SW 1271 (cell line): ENCODE measurements around the gene NRF1.
A peak's percentile ranks its signal among the peaks of the same experiment; 100 is the strongest.
"Not testable (repeated sequence)": the region's sequence is repeated elsewhere in the genome, so short reads cannot be mapped to it uniquely, and the experiment has no call there.

Experiments used
- DNase-seq, 2 experiments: peaks; one replicate each; lab custom pipeline; 2025; lab: John Stamatoyannopoulos, UW

NRF1 gene

DNA sequence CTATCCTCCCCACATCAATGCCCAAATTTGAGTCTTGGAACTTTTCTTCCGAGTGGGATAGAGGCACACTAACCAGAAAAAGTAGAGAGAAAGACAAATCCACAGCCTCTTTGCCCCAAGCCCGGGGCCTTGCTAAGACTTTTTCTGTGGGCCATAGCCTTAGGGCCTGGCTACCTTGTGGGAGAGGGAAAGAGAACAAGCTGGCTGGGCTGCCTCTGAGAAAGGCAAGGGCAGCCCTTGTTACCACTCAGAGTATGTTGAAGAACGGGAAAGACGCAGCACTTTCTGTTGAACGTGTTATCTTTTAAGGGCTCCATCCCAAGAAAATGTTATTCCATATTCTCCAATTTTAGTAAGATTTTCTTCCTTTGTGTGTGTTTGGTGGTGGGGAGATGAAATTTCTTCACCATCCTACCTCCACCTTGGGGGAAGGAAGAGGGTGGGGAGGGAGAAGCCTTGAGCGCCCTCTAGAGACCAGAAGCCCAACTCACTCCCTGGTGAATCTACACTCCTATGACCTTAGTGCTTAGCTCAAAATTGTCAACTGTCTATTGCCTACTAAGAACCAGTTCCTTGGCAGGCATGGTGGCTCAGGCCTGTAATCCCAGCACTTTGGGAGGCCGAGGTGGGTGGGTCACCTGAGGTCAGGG is 3.9 kb upstream of the NRF1 start:
- peak in 1 of 2 experiments; percentile 51 for DNase-seq

- no peak for DNase-seq
Measured at GRCh38 chr7:129609666-129610065, 1.9 kb upstream of the NRF1 start.

DNA sequence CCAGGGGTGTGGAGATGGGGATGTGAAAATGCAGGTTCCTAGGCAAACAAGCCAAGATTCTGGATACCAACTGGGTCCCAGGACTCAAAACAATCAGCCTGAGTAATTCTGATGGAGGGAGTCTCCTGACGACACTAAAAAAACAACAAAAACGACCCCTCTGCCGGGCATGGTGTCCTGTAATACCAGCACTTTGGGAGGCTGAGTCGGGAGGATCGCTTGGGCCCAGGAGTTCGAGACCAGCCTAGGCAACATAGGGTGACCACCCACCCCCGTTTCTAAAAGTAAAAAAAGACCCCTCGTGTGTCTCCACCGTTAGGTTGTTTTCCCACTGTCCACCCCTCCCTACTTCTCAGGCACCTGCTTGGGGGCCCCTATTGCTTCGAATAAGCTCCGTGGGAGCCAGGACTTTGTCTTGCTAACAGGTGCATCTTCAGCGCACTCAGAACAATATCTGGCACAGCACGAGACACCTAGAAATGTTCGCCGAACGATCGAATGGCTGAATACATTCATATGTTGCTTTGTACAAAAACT is 743 bp upstream of the NRF1 start:
- no peak for DNase-seq

DNA sequence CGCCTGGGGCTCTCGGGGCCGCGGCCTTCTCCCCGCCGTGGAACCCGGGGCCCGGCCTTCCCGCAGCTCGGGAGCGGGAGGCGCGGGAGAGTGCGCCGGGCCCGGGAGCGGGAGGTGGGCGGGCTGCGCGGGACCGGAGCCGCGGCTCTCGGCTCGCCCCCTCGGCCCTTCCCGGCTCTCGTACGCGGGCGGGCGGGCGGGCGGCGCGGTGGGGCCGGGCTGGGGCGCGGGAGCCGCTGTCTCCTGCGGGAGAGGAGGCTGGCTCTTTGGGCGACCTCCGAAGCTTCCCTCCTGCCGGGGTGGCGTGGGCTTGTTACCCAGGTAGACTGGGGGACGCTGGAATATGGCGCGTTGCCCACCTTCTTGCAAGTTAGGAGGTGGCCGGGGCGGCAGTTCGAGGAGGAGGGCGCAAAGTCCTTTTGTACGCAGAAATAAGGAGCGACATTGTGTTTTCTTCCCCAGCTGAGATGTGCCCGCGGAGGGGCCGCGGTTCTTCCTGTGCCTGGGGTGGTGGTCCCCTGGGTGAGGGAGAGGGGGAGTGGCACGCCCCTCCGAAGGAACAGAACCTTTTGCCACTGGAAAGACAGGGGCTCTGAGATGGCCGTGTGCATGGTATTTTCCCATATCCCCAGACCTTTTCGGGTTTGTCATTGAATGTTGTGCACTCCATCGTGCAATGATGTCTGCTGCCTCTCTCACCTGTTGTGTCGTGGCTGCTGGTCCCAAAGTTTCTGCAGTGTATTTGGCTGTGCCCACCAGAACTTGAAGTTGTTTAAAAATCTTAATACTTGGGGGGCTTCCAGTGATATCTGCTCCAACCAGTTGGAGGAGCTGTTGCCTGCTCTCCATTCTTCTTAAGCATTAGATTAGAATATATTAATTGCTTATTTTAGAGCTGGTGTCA is 844 bp downstream of the NRF1 start:
- DNase-seq = peak in 1 of 2 experiments; percentile 60

DNA sequence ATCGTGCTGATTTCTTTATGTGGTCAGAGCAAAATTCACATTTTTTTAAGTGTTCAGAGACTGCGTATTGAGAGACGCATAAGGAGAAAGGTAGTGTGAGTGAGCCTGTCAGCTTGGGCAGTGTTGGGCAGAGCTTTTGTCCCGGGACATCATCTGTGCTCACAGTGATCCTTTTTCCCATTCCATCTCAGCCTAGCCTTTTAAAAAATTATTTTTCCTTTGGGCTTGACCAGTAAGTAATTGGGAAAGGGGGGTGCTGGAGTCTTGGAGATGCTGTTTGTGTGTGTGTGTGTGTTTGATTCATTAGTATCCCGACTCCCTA is 1.5 kb downstream of the NRF1 start:
- no peak for DNase-seq

DNA sequence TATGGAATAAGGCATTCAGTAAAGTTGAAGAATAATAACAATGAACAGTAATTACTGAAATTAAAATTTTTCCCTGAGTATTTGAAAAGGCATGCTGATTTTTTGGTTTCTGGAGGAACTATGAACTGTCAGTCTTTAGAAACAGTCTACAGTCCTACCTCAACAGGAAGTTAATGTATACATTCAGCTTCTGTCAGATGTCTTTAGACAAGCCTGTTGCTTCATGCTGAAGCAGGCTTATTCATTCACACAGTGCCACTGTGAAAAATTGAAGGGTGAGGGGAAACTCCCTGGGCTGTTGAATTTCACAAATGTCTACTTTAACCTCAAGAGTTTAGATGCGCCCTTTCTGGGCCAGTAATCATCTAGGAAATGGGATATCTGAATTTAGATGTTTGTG is 3.5 kb downstream of the NRF1 start:
- DNase-seq = no peak

DNA sequence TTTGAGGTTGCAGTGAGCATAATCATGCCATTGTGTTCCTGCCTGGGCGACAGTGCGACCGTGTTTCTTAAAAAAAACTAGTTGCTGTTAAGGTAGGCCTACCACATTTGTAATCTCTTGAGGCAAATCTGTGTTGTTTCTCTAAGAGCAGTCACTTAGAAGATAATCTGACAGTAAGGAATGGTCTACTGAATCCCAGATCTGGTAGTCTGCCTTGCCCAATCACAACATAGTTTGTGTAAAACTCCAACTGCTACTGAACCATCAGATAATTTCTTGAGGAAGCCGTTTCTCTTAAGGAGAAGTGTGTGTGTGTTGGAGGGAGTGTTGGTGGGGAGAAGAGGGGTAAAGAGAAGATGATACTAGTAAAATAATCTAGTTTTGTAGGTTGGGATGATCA is 5.0 kb downstream of the NRF1 start:
- no peak for DNase-seq

GRCh38 chr7:129617178-129617577 is 5.7 kb downstream of the NRF1 start:
- no peak for DNase-seq

- DNase-seq = no peak
Measured at GRCh38 chr7:129617652-129618051, 6.1 kb downstream of the NRF1 start.

DNA sequence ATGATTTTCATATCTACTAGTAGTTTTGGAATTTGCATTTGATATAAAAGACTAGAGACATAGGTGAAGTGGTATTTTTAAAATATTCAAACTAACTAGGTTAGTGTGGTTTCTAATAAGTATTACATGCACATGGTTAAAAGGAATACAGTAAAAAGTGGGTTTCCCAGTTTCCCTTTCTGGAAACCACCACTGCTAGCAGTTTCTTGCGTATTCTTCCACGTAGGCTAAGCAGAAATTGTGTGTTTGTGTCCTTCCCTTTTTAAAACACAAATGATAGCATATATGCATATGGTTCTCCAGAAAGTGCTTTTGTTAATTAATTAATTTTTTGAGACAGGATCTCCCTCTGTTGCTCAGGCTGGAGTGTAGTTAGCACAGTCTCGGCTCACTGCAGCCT is 15.4 kb downstream of the NRF1 start:
- DNase-seq = no peak

GRCh38 chr7:129630341-129630740 is 18.8 kb downstream of the NRF1 start:
- DNase-seq = no peak

GRCh38 chr7:129634361-129635034 is 23.0 kb downstream of the NRF1 start:
- no peak for DNase-seq

DNA sequence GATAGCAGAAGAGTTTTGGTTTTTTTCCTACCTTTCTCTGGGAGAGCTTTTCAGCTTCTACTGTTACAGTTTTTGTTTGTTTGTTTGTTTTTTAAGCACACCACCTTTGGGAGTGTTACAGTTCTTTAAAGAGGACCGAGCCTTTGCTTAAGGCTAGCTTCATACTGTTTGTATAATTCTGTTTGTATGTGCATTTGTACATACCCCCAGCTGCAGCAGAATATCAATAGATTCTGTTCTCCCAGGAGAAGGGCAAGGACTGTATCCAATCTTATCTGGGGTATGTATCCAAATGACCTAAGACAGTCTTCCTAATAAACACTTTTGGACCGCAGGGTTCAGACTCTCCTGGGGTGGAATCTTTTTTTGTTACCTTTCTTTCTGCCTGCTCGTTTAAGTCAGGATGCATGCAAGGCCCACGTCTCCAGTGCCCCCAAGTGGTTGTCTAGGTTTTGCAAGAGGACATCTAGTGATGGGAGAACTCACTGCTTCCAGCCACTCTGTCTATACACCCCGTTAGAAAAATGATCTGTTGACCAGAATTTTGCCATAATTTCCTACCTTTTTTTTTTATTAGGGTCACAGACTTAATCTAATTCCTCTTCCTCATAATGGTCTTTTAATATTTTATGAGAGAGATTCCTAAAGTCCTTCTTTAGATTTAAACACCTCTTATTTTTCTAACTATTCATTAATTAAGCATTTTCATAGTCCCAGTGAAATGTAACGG is 23.9 kb downstream of the NRF1 start:
- DNase-seq = peak in 1 of 2 experiments; percentile 67

DNA sequence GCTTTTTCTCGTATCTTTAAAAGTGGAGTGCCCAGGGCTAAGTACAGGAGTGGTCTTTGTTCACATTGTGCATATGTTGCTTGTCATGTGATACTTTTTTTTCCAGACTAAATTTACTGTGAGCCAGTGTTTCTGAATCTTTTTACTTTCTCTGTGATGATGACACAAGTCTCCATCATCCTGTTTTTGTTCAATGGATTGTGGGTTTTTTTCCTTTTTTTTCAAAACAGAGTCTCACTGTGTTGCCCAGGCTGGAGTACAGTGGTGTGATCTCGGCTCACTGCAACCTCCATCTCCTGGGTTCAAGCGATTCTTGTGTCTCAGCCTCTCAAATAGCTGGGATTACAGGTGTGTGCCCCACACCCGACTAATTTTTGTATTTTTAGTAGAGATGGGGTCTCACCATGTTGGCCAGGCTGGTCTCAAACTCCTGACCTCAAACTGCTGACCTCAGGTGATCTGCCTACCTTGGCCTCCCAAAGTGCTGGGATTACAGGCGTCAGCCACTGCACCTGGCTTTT is 24.6 kb downstream of the NRF1 start:
- DNase-seq = not testable (repeated sequence)

GRCh38 chr7:129636641-129637040 is 25.1 kb downstream of the NRF1 start:
- DNase-seq = no peak

DNA sequence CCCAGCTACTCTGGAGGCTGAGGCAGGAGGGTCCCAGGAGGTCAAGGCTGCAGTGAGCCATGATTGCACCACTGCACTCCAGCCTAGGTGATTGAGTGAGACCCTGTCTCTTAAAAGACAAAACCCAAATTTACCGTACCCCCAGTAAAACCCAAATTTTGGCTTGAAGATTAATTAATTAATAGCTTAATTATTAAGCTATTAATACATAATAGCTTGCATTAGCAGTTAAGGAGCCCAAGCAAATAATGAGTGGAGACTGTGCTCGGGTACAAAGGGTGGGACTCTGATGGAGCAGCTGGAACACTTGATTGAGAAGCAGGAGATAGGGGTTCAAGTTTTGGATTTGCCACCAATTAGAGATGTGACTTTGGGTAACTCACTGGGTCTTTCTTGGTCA is 28.9 kb downstream of the NRF1 start:
- DNase-seq = no peak

DNA sequence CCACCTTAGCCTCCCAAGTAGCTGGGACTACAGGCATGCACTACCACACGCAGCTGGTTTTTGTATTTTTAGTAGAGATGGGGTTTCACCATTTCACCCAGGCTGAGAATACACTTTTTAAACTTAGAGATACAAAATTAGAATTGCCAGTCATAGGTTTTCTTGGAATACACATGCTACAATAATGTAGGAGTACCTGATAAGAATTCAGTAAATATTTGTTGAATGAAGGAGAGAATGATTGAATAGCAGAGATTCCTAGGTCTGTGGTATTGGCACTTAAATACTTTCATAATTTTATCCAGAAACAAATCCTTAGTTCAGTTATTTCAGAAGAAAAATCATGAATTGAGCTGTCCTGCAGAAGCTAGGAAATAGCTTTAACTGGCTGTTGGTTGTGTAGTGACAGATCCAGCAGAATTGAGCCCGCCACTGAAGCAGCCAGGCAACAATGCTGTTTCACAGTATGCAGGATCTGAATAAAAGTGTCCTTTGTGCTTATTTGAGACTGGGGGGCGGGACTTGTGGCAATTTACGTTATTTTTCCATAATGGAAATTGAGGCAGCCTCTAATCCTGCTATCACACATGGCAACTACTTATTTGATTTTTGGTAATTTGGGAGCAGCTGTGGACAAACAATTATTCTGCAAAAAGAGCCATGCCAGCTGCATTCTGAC is 31.5 kb downstream of the NRF1 start:
- no peak for DNase-seq

GRCh38 chr7:129643550-129644170 is 32.1 kb downstream of the NRF1 start:
- peak in 1 of 2 experiments; percentile 17 for DNase-seq

- DNase-seq = peak; percentile 38 to 56
Measured at GRCh38 chr7:129644634-129645230, 33.2 kb downstream of the NRF1 start.

DNA sequence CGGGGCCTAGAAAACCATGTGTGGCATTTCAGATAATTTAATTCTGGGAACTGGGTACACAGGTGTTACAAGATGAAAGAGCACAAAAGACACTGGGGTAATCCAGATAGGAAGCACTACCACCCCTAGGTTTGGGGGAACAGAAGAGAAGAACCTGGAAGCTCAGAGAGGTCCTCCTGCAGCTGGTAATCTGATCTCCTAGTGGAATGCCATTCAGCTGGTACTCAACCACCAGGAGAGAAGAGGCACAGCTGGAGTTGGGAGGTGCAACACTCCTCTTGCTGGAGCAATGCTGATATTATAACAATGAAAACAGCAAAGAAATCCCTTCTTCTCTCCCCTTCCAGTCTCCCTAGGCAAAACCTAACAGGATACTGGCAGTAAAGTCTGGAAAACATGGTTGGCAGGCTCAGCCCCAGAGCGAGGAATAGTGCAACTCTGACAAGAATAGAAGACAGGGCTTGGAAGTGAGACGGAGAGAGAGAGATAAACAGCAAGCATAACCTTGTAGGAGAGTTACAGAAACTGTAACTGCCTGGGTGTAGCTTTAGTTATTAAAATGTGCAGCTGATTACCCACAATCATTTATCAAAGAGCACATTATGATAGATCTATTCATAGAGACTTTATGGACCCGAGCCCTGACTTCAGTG is 35.0 kb downstream of the NRF1 start:
- DNase-seq = no peak
